ENCODE measurements around the gene ZDHHC11B.
"Not testable (repeated sequence)": the region's sequence is repeated elsewhere in the genome, so short reads cannot be mapped to it uniquely, and the experiment has no call there.

ZDHHC11B gene

GRCh38 chr5:752532-753115, 31.9 kb downstream of the ZDHHC11B start:
- DNase-seq (ENCODE audit: low read depth), result not testable (repeated sequence)

GRCh38 chr5:751992-752391, 32.5 kb downstream of the ZDHHC11B start:
- not testable (repeated sequence) for DNase-seq (ENCODE audit: low read depth)

- no peak for DNase-seq (ENCODE audit: low read depth)
Observed at GRCh38 chr5:751496-751895, 33.0 kb downstream of the ZDHHC11B start.

- not testable (repeated sequence) for DNase-seq (ENCODE audit: low read depth)
Observed at GRCh38 chr5:750226-750625, 34.3 kb downstream of the ZDHHC11B start.

GRCh38 chr5:749101-749670, 35.3 kb downstream of the ZDHHC11B start:
- no peak for DNase-seq (ENCODE audit: low read depth)

GRCh38 chr5:748011-748980, 36.2 kb downstream of the ZDHHC11B start:
- DNase-seq (ENCODE audit: low read depth), result not testable (repeated sequence)

GRCh38 chr5:747303-747844, 37.2 kb downstream of the ZDHHC11B start:
- not testable (repeated sequence) for DNase-seq (ENCODE audit: low read depth)

- no peak for DNase-seq (ENCODE audit: low read depth)
Observed at GRCh38 chr5:746258-746761, 38.2 kb downstream of the ZDHHC11B start.

GRCh38 chr5:745272-746142, 39.0 kb downstream of the ZDHHC11B start:
- DNase-seq (ENCODE audit: low read depth), result not testable (repeated sequence)

GRCh38 chr5:743696-744404, 40.7 kb downstream of the ZDHHC11B start:
- DNase-seq (ENCODE audit: low read depth), result not testable (repeated sequence)

GRCh38 chr5:742276-742675, 42.3 kb downstream of the ZDHHC11B start:
- not testable (repeated sequence) for DNase-seq (ENCODE audit: low read depth)

- not testable (repeated sequence) for DNase-seq (ENCODE audit: low read depth)
Observed at GRCh38 chr5:734145-734544, 50.4 kb downstream of the ZDHHC11B start.

- DNase-seq (ENCODE audit: low read depth), result not testable (repeated sequence)
Observed at GRCh38 chr5:732754-733454, 51.6 kb downstream of the ZDHHC11B start.

GRCh38 chr5:729225-729624, 55.3 kb downstream of the ZDHHC11B start:
- DNase-seq (ENCODE audit: low read depth), result not testable (repeated sequence)

GRCh38 chr5:727087-727486, 57.4 kb downstream of the ZDHHC11B start:
- DNase-seq (ENCODE audit: low read depth), result not testable (repeated sequence)

- not testable (repeated sequence) for DNase-seq (ENCODE audit: low read depth)
Observed at GRCh38 chr5:723865-724264, 60.7 kb downstream of the ZDHHC11B start.

- not testable (repeated sequence) for DNase-seq (ENCODE audit: low read depth)
Observed at GRCh38 chr5:723309-723708, 61.2 kb downstream of the ZDHHC11B start.

- not testable (repeated sequence) for DNase-seq (ENCODE audit: low read depth)
Observed at GRCh38 chr5:719379-719778, 65.2 kb downstream of the ZDHHC11B start.

- no peak for DNase-seq (ENCODE audit: low read depth)
Observed at GRCh38 chr5:717143-717542, 67.4 kb downstream of the ZDHHC11B start.

- DNase-seq (ENCODE audit: low read depth), result not testable (repeated sequence)
Observed at GRCh38 chr5:716740-717139, 67.8 kb downstream of the ZDHHC11B start.

Measured in non-pigmented ciliary epithelial cell (primary cell).